ENCODE results near the gene F7.

DNA sequence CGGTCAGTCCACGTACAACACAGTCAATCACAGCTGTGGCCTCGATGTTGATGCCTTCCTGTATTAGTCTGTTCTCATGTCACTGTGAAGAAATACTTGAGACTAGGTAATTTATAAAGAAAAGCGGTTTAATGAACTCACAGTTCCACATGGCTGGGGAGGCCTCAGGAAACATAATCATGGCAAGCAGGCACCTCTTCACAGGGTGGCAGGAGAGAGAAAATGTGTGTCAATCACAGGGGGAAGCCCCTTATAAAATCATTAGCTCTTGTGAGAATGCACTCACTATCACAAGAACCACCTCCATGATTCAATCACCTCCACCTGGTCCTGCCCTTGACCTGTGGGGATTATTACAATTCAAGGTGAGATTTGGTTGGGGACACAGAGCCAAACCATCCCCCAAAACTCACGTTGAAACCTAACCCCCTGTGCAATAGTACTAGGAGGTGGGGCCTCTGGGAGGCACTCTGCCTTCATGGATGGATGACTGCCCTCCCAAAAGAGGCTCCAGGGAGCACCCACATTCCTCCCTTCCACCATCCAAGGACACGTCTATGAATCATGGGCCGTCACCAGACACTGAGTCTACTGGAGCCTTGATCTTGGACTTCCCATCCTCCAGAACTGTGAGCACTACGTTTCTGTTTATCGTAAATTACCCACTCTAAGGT lies 50.5 kb downstream of the F7 start:
- no peak for TF ChIP-seq ZNF274 (IDR thresholded peaks at IDR 0.05; ENCODE audit: low read depth, low read length)
- TF ChIP-seq SUZ12 (IDR thresholded peaks at IDR 0.05; ENCODE audit: extremely low read depth, insufficient read depth, insufficient read length) = no peak
